Activated CD4-positive, CD25-positive, alpha-beta regulatory T cell treated with anti-CD3 and anti-CD28 coated beads, Interleukin-2, amount 50 U/mL, for 24 hours (primary cell): Measurements from ENCODE around the gene ZNF814.
A peak's percentile ranks its signal among the peaks of the same experiment; 100 is the strongest.
"Not testable (repeated sequence)": the region's sequence is repeated elsewhere in the genome, so short reads cannot be mapped to it uniquely, and the experiment has no call there.

Experiments
- ATAC-seq, 2 donors: fragments of 150-1000 bp; cut with Tn5 transposase; one replicate each; pipeline ENCODE4 v1.10.0; 2021; ENCODE audit warnings: mild to moderate bottlenecking in 1 of 2, moderate library complexity in 1 of 2

Gene ZNF814

DNA sequence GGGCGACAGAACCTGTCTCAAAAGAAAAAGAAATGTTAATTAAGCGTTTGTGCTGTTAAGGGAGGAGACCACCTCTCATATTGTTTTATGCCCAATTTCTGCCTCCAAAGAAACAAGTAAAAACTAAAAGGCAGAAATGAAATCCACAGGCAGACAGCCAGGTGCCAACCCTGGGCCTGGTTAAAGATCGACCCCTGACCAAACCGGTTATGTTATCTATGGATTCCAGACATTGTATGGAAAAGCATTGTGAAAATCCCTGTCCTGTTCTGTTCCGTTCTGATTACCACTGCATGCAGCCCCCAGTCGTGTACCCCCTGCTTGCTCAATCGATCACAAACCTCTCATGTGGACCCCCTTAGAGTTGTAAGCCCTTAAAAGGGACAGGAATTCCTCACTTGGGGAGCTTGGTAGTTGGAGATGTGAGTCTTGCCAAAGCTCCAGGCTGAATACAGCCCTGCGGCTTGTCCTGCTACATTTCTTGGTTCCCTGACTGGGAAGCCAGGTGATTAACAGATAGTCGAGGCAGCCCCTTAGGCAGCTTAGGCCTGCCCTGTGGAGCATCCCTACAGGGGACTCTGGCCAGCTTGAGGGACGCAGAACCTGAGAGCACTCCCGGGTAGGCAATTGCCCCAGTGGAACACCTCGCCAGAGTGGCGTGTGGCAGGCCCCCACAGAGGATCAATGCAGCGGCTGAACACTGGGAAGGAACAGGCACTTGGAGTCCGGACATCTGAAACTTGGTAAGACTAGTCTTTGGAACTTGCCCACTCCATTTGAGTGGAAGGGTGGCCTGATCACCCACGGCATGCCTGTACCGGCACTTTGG is 73.4 kb downstream of the ZNF814 start:
- ATAC-seq = no peak

DNA sequence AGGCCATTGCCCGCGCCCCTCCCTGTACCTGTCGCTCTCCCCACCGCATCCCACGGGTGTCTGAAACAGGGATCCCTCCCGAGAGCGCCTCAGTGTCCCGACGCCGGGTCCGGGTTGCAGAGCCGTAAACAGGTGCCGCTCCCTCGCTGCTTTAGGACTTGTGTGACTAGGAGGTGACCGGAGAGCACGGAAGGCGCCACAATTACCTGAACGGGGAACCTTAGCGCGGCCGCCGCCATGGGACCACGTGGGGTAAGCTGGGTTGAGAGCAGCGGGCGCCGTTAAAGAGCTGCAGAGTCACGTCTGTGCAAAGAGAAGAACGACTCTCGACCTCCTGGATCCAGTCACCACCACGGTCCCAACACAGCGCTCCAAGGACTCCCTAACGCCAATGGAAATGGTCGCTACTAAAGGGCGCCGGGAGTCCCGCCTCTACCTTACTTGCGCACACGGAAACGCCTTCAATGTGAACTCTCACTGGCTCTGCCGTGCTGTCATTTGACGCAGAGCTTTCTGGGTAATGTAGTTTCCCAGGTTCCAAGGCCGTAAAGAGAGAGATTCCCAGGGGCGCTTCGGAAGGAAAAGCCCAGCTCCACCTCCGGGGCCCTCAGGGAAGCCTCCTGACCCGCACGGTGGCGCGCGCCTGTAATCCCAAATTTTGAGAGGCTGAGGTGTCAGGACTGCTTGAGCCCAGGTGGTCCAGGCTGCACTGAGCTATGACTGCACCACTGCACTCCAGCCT is 74.2 kb downstream of the ZNF814 start, which contains the start of gene ZNF552:
TSS of gene ZNF552 (minus strand) at position 409 of the 742 bp plus-strand sequence. CDS start at position 239, 170 bp downstream.
- peak; percentile 84 to 86 for ATAC-seq

DNA sequence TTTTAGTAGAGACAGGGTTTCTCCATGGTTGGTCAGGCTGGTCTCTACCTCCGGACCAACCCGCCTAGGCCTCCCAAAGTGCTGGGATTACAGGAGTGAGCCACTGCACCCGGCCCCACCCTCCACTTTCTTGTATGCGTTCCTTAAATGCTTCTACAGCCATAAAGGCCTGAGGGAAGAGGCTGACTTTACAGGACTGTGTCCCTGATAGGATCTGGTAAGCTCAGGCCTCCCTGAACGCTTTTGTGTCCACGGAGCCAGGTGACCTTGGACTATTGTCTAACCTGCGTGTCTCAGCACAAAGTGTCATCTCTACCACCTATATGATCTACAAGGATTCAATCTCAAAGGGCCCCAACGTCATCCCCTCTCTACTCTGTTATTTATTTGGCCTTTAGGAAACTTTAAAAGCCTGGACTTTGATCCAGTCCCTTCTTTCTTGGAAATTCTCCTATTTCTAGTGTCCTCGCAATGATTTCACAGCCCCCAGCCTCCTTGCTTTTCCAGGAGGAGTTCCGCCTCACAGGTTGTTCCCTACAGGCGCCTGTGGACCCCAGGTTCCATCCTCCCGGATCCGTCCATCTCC is 74.8 kb downstream of the ZNF814 start:
- ATAC-seq = no peak

DNA sequence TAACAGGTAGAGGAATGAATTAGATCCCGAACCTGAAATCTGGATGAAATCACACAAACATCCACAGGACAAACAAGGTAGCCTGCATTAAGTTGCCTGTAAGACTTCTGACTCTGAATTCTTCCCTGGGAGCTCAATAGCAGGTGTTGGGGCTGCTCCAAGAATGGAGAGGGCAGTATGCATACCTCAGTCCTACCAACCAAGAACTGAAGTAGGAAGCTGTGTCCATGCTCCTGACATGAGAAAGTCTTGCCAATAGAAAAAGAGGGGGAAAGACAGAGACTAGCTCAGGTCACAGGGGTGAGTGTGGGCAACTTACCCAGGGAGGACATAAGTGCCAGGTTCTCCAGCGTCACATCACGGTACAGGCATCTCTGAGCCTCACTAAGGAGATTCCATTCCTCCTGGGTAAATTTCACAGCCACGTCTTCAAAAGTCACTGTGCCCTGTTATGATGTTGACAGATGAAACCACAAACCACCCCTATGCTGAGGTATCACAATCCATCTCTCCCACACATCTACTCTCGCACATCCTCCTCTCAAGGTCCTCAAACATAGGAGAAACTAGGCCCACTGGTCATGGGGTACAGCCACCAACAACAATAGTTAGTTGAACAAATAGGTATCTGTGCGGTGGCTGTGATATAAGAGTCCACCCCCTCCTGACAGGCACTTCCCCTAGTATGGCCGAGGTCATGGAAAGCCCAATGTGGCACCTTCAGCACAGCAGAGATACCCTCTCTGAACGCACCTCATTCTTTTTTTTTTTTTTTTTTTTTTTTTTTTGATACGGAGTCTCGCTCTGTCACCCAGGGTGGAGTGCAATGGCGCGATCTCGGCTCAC is 75.6 kb downstream of the ZNF814 start:
- not testable (repeated sequence) for ATAC-seq

DNA sequence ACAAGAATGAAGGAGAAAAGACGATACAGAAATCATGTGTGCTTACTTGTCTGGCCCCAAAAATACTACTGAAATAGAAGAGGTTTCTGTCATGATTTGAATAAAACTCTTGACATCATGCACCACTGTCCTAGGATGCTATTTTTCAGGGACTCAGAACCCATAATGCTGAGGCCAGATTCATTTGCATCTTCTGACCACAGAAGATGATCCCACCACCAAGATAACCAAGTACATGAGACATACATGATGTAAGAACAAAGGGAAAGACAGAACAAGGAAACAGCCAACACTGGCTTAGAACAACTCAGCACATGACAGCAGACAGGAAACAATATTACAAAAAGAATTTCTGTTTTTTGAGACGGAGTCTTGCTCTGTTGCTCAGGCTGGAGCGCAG is 76.6 kb downstream of the ZNF814 start:
- ATAC-seq = no peak

DNA sequence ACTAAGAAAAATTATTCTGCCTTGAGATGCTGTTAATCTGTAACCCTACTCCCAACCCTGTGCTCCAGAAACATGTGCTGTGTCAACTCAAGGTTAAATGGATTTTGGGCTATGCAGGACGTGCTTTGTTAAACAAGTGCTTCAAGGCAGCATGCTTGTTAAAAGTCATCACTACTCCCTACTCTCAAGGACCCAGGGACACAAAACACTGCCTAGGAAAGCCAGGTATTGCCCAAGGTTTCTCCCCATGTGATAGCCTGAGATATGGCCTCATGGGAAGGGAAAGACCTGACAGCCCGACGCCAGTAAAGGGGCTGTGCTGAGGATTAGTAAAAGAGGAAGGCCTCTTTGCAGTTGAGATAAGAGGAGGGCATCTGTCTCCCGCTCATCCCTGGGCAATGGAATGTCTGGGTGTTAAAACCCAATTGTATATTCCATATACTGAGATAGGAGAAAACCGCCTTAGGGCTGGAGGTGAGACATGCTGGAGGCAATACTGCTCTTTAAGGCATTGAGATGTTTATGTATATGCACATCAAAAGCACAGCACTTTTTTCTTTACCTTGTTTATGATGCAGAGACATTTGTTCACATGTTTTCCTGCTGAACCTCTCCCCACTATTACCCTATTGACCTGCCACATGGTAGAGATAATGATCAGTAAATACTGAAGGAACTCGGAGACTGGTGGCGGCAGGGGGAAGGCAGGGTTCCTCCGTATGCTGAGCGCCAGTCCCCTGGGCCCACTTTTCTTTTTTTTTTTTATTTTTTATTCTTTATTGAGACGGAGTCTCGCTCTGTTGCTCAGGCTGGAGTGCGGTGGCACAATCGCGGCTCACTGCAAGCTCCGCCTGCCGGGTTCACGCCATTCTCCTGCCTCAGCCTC is 78.2 kb downstream of the ZNF814 start:
- ATAC-seq = not testable (repeated sequence)

DNA sequence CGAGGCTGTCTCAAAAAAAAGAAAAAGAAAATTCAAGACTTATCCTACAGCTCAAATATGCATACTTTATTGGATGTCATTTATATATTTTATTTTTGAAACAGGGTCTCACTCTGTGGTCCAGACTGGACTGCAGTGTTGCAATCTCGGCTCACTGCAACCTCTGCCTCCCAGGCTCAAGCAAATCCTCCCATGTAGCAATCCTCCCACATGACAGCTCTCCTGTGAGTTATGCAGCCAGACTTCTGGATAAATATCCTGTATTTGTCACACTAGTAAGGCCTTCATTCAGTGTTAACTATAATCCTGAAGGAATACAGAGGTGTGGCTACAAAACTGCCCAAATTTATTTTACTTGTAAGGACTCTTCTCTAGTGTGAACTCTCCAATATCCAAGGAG is 81.3 kb downstream of the ZNF814 start:
- no peak for ATAC-seq

DNA sequence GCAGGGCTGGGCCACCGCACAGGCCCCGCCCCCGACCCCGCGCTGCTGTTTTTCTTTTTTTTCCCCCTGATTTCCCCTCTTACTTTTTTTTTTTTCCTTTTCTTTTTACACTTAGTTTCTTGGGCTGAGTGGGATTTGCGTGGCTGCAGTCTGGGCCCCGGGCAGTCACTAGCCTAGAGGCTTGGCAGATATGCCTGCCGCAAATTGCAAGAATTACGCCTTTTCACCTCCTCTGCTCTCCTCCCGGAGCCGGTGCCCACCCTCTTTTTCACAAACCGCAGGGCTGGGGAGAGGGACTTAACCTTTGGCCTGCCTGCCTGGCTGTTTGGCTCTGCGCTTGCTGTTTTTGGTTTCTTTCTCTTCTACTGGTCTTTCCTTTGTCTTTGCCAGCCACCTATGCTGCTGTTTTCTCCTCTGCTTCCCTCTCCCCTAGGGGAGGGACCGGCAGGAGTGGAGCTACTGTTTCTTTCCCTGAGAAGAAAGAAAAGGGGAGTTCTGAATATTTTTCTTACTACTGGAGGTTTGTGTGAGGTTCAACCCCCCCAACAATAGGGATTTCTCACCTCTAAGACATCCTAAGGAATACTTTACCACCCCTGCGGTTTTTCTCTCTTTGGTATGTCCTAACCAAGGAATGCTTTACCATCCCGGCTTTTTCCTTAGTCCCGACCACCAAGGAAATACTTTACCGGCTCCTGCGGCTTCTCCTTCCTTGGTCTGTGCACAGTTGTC is 85.1 kb downstream of the ZNF814 start:
- no peak for ATAC-seq

DNA sequence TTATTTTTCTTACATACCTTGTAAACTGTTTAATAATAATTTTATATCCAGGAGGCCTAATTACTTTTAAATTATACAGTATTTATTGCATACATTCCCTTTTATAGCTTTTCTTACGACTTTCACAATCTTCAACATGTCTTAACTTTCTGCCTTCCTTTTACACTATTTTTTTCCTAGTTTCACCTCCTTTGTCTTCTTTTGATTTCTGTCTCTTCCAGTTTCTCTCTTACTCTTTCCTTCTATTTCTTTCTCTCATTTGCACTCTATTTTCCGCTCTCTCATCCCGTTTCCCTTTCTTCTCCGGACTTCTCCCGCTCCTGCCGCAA is 85.6 kb downstream of the ZNF814 start:
- ATAC-seq = no peak

DNA sequence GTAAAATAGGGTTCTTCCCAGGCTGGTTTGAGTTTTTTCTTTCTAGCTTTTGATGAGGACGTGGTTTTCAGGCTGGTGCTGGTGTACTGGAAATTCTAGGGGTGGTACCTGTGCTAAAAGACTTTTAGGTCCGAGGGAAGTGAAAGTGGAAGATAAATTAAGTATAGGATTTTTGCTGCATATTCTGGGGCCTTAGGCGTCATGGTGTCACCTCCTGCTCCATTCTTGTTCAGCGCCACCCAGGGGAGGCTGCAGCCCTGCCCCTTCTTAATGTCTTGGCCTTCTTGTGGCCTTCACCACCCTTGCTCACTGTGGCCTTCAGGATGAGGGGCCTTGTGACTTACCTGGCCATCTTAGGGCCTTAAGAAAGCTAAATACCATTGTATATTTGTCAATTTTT is 86.6 kb downstream of the ZNF814 start:
- no peak for ATAC-seq

DNA sequence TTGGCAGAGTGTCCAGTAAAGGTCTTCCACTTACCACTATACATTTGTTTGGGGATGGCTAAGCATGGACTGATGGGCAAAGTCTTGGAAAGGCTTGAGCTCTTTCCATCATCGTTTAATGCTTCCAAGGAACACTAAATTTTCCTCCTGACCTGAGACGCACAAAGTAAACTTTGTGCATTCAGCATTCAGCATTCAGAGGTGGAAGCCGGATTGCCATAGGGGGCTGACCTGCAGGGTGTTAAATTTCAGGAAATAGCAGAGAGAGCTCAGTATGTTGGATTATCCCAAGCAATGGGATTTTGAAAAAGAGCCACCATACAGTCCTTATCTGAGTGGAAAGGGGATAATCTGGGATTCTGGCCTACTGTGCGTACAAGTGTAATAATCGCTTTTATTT is 88.1 kb downstream of the ZNF814 start:
- ATAC-seq = no peak
